GM12891 (cell line): Measurements from ENCODE around the gene BZW2.

Experiments used
- POLR2A ChIP-seq: IDR thresholded peaks from 2 replicates; pipeline ENCODE4 v1.6.1; 2011; ENCODE audit warnings: low read depth, low read length, control low read depth
- POLR2AphosphoS5 ChIP-seq: IDR thresholded peaks from 2 replicates; pipeline ENCODE4 v1.6.1; 2011; ENCODE audit warnings: low read depth, low read length, control low read depth
- SPI1 ChIP-seq: IDR thresholded peaks from 2 replicates; pipeline ENCODE4 v1.6.1; 2011; ENCODE audit warnings: low read depth, low read length, control low read depth

DNA sequence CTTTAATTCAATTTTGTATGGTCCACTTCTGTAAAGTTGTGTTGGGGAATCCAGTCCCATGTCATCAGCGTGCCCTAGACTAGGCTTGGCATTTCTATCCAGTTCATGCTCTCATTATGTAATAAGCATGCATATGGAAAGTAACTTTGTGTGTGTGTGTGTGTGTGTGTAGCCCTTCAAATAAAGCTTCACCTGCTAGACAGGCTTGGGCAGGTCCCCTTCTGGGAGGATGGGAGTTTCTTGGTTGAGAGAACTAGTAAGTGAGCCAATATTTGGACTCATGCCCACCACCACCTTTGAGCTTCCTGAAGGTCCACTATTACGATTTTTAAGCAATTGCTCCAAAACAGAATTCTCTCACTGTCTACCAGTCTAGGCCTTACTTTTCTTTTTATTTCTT lies 6.9 kb downstream of the BZW2 start:
- TF ChIP-seq POLR2AphosphoS5 (no peak), SPI1 (no peak), POLR2A (no peak)
